SKM-1 treated with dmso at 0.1 percent for 144 hours (cell line): ENCODE data around the gene PIAS1.

Experiments used
- DNase-seq: peaks from one replicate; lab custom pipeline; 2025; ENCODE audit not compliant: unreplicated experiment; lab: John Stamatoyannopoulos, UW

Gene PIAS1

GRCh38 chr15:68062214-68062613, 8.1 kb downstream of the PIAS1 start:
- DNase-seq, result no peak

- no peak for DNase-seq
Measured at GRCh38 chr15:68062946-68063465, 8.9 kb downstream of the PIAS1 start.

- DNase-seq, result no peak
Measured at GRCh38 chr15:68063606-68064005, 9.5 kb downstream of the PIAS1 start.

GRCh38 chr15:68073576-68074288, 19.6 kb downstream of the PIAS1 start:
- DNase-seq, result no peak

GRCh38 chr15:68075764-68076385, 21.8 kb downstream of the PIAS1 start:
- no peak for DNase-seq

GRCh38 chr15:68078365-68078764, 24.2 kb downstream of the PIAS1 start:
- DNase-seq, result no peak

- no peak for DNase-seq
Measured at GRCh38 chr15:68080334-68080733, 26.2 kb downstream of the PIAS1 start.

GRCh38 chr15:68080783-68081182, 26.7 kb downstream of the PIAS1 start:
- no peak for DNase-seq

GRCh38 chr15:68081869-68082505, 27.9 kb downstream of the PIAS1 start:
- DNase-seq, result no peak

- no peak for DNase-seq
Measured at GRCh38 chr15:68082735-68083134, 28.6 kb downstream of the PIAS1 start.

GRCh38 chr15:68083463-68083862, 29.3 kb downstream of the PIAS1 start:
- DNase-seq, result no peak

- DNase-seq, result no peak
Measured at GRCh38 chr15:68085052-68085451, 30.9 kb downstream of the PIAS1 start.

- DNase-seq, result no peak
Measured at GRCh38 chr15:68091743-68092142, 37.6 kb downstream of the PIAS1 start.

GRCh38 chr15:68096099-68096498, 42.0 kb downstream of the PIAS1 start:
- no peak for DNase-seq

GRCh38 chr15:68097029-68097428, 42.9 kb downstream of the PIAS1 start:
- DNase-seq, result no peak

GRCh38 chr15:68098465-68098864, 44.4 kb downstream of the PIAS1 start:
- no peak for DNase-seq

- DNase-seq, result no peak
Measured at GRCh38 chr15:68100194-68100593, 46.1 kb downstream of the PIAS1 start.

- DNase-seq, result no peak
Measured at GRCh38 chr15:68103603-68104002, 49.5 kb downstream of the PIAS1 start.

- no peak for DNase-seq
Measured at GRCh38 chr15:68106656-68107055, 52.5 kb downstream of the PIAS1 start.

- no peak for DNase-seq
Measured at GRCh38 chr15:68107142-68107541, 53.0 kb downstream of the PIAS1 start.

- no peak for DNase-seq
Measured at GRCh38 chr15:68112706-68113105, 58.6 kb downstream of the PIAS1 start.

- DNase-seq, result no peak
Measured at GRCh38 chr15:68113273-68113672, 59.2 kb downstream of the PIAS1 start.
